HG03280 (cell line): ENCODE data around the gene DRD2.

Experiments used
- ATAC-seq: cut with Tn5 transposase; IDR thresholded peaks from one replicate; pipeline ENCODE4 v1.9.1; 2021; ENCODE audit warnings: mild to moderate bottlenecking, moderate library complexity; ENCODE audit not compliant: unreplicated experiment

DRD2 gene

GRCh38 chr11:113405724-113406478, 69.3 kb downstream of the DRD2 start:
- ATAC-seq, result no peak

GRCh38 chr11:113404859-113405430, 70.3 kb downstream of the DRD2 start:
- no peak for ATAC-seq

GRCh38 chr11:113401718-113402117, 73.5 kb downstream of the DRD2 start:
- ATAC-seq, result no peak

DNA sequence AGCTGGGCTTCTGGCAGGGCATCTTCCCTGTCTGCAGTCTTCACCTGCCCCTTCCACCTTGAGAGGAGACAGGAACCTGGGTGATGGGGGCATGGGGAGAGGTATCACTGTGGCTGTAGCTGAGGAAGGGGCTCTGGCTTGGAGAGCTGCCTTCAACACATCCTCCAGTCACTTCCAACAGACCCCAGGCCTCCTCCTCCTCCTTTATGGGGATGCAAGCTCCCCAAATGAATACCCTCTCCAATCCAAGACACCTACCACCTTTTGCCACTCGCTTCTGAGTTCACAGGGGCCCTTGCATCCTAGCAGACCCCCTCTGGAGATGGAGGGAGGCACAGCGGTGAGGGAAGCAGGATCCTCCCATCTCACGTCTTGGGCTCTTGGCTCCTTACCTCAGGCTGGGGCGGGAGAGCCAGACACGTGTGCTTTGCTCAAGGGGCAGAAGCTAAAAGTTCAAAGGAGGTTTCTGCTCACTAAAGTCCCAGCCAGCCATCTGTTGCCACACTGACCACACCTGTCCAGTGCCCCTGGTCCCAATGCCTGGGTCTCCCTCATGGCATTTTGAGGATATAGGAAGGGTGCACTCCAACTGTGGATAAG, 74.5 kb downstream of the DRD2 start:
- ATAC-seq, result no peak

DNA sequence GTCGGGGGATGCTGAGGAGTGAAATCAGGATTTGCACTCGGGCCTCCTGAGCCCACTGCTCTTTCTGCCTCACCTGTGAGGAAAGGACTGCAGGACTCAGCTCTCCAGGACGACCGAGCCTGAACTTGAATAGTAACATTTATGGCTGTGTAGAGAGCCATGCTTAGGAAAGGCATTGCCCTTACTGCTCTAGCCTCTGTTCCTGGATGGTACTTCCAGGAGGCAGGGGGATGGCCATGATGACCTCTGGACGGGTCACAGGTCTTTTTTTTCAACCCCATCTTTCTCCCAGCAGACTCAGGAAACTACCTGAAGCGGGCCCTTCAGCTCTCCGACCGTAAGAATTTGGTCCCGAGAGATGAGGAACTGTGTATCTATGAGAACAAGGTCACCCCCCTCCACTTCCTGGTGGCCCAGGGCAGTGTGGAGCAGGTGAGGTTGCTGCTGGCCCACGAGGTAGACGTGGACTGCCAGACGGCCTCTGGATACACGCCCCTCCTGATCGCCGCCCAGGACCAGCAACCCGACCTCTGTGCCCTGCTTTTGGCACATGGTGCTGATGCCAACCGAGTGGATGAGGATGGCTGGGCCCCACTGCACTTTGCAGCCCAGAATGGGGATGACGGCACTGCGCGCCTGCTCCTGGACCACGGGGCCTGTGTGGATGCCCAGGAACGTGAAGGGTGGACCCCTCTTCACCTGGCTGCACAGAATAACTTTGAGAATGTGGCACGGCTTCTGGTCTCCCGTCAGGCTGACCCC, 76.3 kb downstream of the DRD2 start:
- no peak for ATAC-seq

DNA sequence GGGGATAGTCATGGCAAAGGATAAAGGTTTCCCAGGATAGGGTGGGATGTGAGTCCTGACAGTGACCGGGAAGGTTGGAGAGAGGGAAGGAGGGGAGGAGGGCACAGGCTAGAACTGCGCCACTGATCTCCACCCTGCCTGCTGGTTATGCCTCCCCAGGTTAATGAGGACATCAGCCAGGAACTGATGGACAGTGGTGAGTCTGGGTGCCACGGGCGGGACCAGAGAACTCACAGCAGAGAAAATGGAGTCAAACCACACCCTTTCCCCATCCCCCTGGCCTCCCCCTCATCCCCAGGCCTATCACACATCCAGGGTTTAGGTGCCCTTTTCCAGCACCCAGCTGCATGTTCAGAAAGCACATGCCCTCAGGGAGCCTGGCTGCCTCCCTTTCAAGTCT, 77.4 kb downstream of the DRD2 start:
- no peak for ATAC-seq

- ATAC-seq, result no peak
Observed at GRCh38 chr11:113397212-113397611, 78.0 kb downstream of the DRD2 start.

DNA sequence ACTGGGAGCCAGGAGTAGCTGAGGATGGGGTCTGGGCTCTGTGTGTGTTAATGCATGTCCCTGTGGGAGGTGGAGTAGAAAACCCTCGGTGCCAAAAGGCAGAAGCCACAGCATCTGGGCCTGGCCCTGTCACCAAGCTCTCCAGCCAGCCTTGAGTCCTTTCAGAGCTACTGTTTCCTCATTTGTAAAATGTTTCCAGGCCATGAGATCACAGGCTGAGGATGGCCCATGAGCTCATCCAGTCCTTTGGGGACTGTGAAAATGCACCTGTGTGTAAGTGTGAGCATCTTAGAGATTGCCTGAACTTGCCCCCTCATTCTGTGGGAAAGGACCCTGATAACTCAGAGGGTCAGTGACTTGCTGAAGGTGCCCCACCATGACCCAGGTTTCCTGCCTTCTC, 78.5 kb downstream of the DRD2 start:
- ATAC-seq, result no peak

- ATAC-seq, result no peak
Observed at GRCh38 chr11:113395782-113396336, 79.3 kb downstream of the DRD2 start.

- ATAC-seq, result no peak
Observed at GRCh38 chr11:113394919-113395318, 80.3 kb downstream of the DRD2 start.

DNA sequence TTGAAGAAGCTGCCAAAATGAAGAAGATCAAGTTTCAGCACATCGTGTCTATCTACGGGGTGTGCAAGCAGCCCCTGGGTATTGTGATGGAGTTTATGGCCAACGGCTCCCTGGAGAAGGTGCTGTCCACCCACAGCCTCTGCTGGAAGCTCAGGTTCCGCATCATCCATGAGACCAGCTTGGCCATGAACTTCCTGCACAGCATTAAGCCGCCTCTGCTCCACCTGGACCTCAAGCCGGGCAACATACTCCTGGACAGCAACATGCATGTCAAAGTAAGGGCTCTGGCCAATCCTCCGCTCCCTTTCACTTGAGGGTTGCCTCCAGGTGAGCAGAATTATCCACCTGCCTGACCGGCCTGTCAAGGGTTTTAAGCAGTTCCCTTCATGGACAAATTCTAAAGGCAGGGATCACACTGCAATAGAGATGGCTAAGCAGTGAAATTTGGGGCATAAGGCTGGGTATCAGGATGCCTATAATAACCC, 81.7 kb downstream of the DRD2 start:
- ATAC-seq, result no peak

DNA sequence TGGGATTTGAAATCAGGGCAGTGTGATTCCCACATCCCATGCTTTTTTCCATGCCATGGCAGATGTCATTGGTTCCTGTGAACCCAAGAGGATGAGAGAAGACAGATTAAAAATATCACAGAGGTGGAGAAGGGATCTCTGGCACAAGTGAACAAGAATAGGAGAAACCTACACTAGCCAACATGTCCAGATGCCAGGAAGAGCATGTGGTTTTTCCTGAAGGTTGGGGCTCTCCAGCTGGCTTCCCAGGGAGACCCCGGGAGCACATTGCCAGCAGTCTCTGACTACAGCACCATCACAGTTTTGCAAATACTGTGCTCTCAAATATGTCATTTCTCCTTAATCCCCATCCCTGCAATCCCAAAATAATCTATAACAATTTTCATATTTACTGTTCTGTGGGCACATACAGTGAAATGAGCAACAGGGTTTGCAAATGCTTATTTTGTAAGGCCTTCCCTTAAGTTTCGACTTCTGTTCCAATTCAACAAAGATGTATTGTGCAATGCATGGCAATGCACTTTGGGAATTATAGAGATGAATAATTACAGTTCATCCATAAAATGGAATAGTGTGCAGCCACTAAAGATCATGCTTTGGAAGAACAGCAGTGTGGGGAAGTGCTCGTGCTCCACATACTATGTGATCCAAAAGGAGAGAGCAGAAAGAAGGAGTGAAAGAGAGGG, 82.8 kb downstream of the DRD2 start:
- ATAC-seq, result no peak

- ATAC-seq, result no peak
Observed at GRCh38 chr11:113389272-113389671, 85.9 kb downstream of the DRD2 start.

- no peak for ATAC-seq
Observed at GRCh38 chr11:113387605-113388211, 87.5 kb downstream of the DRD2 start, which contains the start of gene ANKK1. TSS of gene ANKK1 (plus strand) at chr11:113387779. CDS start at chr11:113387885, 106 bp downstream.

DNA sequence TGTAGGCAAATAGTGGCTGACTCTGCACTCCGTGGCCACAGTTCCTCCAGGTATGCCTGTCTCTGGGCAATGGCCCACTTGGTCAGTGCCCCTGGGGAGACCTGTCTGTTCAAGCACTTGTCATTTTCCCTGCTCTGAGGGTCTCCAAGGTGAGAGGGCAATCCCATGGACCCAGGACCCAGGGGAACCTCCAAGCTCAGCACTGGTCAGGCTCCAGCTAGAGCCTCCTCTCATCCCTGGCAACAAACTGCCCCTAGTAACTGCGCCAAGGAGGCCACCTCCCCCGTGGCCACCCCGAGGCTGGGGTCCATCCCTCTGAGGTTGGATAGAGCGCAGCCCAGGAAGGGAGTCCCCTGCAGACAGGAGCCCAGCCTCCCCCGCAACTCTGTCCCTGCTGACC, 88.3 kb downstream of the DRD2 start:
- ATAC-seq, result no peak

DNA sequence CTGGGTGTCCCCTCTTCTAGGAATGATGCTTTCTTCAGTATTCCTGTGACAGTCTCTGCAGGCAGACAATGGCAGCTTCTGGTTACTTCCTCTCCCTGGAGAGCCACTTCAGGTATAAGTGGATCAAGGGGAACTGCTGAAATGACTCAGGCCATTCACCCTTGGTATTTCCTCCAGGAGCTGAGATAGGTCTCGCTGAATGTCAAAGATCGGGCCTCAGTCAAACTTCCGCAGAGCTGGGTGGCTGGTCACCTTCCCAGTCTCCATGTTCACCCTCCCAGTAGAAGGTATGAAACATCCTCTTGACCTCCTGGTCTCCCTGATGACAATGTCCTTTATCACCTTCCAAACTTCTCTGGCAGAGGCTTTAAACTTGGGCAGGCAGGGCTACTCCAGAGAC, 89.4 kb downstream of the DRD2 start:
- ATAC-seq, result no peak

DNA sequence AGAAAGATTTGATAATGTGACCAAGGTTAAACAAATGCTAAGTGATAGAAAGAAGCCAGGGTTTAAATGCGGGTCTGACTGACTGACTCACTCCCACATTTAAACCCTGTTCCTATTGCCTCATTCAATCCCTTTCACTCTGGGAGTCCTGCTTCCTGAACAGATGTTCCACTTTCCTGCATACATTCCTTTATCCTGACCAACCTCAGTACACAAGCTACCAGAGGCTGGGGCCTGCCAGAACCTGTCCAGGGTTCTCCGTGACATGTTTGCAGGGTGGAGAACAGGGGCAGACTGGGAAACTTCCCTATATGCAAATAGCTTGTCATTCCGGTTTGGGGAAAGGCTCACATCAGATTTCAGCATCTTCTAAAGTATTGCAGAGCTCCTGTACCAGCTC, 90.6 kb downstream of the DRD2 start:
- no peak for ATAC-seq

- ATAC-seq, result no peak
Observed at GRCh38 chr11:113382121-113382520, 93.1 kb downstream of the DRD2 start.

DNA sequence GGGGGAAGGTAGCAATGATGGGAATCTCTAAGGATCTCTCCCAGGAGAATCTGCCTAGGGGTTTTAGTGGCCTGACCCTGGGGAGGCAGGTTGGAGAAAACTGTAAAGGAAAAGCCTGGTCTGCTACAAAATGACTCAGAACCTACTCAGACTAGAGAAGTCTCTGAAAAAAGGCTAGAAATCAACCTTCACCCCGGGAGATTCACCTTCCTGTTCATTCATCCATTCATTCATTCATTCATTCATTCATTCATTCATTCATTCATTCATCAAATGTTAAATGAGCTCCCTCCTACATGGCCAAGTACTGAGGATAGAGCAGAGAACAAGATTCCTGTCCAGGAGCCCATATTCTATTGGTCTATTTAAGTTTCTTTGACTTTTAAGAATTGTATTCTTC, 96.5 kb downstream of the DRD2 start:
- ATAC-seq, result no peak
